NCI-H446 (cell line): ENCODE results near the gene DAAM2.

Source experiments
- DNase-seq, 2 experiments: peaks; one replicate each; lab custom pipeline; 2025; lab: John Stamatoyannopoulos, UW

The DAAM2 gene

GRCh38 chr6:39887692-39888450 lies 95.7 kb downstream of the DAAM2 start:
- no peak for DNase-seq

GRCh38 chr6:39889229-39889628 lies 97.1 kb downstream of the DAAM2 start:
- DNase-seq, result no peak

- no peak for DNase-seq
These were observed 99.2 kb downstream of the DAAM2 start for GRCh38 chr6:39891353-39891752.

GRCh38 chr6:39891976-39892375 lies 99.8 kb downstream of the DAAM2 start:
- no peak for DNase-seq

- peak; percentile 45 to 64 for DNase-seq
These were observed 100.4 kb downstream of the DAAM2 start for GRCh38 chr6:39892490-39893129.

- DNase-seq, result no peak
These were observed 101.1 kb downstream of the DAAM2 start for GRCh38 chr6:39893286-39893685.

GRCh38 chr6:39896701-39897100 lies 104.5 kb downstream of the DAAM2 start:
- DNase-seq, result no peak

- DNase-seq, result no peak
These were observed 105.5 kb downstream of the DAAM2 start for GRCh38 chr6:39897698-39898097.

GRCh38 chr6:39898625-39899024 lies 106.4 kb downstream of the DAAM2 start:
- no peak for DNase-seq

- no peak for DNase-seq
These were observed 107.5 kb downstream of the DAAM2 start for GRCh38 chr6:39899554-39900295.

GRCh38 chr6:39901116-39901655 lies 109.0 kb downstream of the DAAM2 start:
- no peak for DNase-seq

- no peak for DNase-seq
These were observed 109.5 kb downstream of the DAAM2 start for GRCh38 chr6:39901670-39902069.

GRCh38 chr6:39902136-39902535 lies 110.0 kb downstream of the DAAM2 start:
- no peak for DNase-seq

- DNase-seq, result no peak
These were observed 110.8 kb downstream of the DAAM2 start for GRCh38 chr6:39902786-39903465.

- no peak for DNase-seq
These were observed 111.5 kb downstream of the DAAM2 start for GRCh38 chr6:39903656-39904055.

GRCh38 chr6:39904946-39905639 lies 112.9 kb downstream of the DAAM2 start:
- DNase-seq, result no peak

GRCh38 chr6:39905640-39905975 lies 113.4 kb downstream of the DAAM2 start:
- no peak for DNase-seq

GRCh38 chr6:39906318-39906761 lies 114.2 kb downstream of the DAAM2 start:
- DNase-seq, result no peak

GRCh38 chr6:39907871-39908575 lies 115.8 kb downstream of the DAAM2 start:
- DNase-seq, result no peak

- DNase-seq, result no peak
These were observed 116.8 kb downstream of the DAAM2 start for GRCh38 chr6:39908838-39909583.
